Pancreas (tissue), 10 donors: ENCODE results near the gene NCBP1. TPM values are rescaled to one million over a fixed set of nuclear protein-coding genes. Genes with fewer than 3 reads are reported as not detected.

ENCODE experiments used
- ATAC-seq, 4 donors: fragments of 200-7000 bp; cut with Tn5 transposase; one replicate each; pipeline versions ENCODE4 v1.8.0 to v1.9.1; 2020; ENCODE audit warnings: mild to moderate bottlenecking in 4 of 4, moderate library complexity in 4 of 4
- DNase-seq, 6 donors: peaks; one replicate each; pipeline ENCODE4 v3.0.0-alpha.2; 2020
- FAIRE-seq: peaks from 2 replicates; lab custom pipeline; 2012; peaks lifted over from hg19 to GRCh38; lab: Jason Lieb, UNC
- H3K27ac ChIP-seq, 4 donors: fragments of 200-600 bp; sonication (generic); 1 replicate in 3 of 4; 2 replicates in 1 of 4; pipeline versions ENCODE4 v1.5.0 to v1.8.0; 2020
- H3K27me3 ChIP-seq, 4 donors: fragments of 200-600 bp; one replicate each; pipeline ENCODE4 v1.8.0; 2021
- H3K36me3 ChIP-seq, 3 donors: fragments of 200-600 bp; sonication (generic) in 1 of 3; one replicate each; pipeline versions ENCODE4 v1.5.0 to v1.8.0; 2020 to 2021
- H3K4me1 ChIP-seq, 3 donors: fragments of 200-600 bp; one replicate each; pipeline ENCODE4 v1.8.0; 2021
- H3K4me3 ChIP-seq, 4 donors: fragments of 200-600 bp; sonication (generic) in 2 of 4; one replicate each; pipeline versions ENCODE4 v1.5.0 to v1.8.0; 2020 to 2021
- H3K9me3 ChIP-seq, 4 donors: fragments of 200-600 bp; one replicate each; pipeline ENCODE4 v1.8.0; 2021
- CTCF ChIP-seq, 4 donors: fragments of 200-600 bp; sonication (generic) in 3 of 4; IDR thresholded peaks; one replicate each; pipeline versions ENCODE4 v1.5.0 to v1.8.0; 2021; ENCODE audit warnings: antibody characterized with exemption in 4 of 4
- WGBS, 2 donors: extraction: QIAGEN DNeasy Blood & Tissue Kit; methylation state at CpG; one replicate each; pipeline ENCODE4 v1.1.7; 2013; 5-methylcytosine and 5-hydroxymethylcytosine counted together
- intact Hi-C, 3 donors: fragments of 100-400 bp; cut with DNase I; formaldehyde crosslinking; loops; one replicate each; pipeline versions ENCODE4 v1.11.1 to v1.14.2; 2022
- polyA plus RNA-seq, 2 donors: library from polyadenylated mRNA; stranded (reverse); fragments of 200-250 nt; gene quantifications; one replicate each; pipeline ENCODE4 v1.2.3, GENCODE V29; 2013
- total RNA-seq, 6 donors: library from RNA; stranded (reverse); fragmentation: NEBNext Ultra II Directional in 4 of 6; extraction: Animal tissue kit (Norgen Biotek cat#: 25700) in 4 of 6; gene quantifications; one replicate each; pipeline versions ENCODE4 v1.2.1 to v1.2.4, GENCODE V29; 2021 to 2023
- donor health status: healthy with polysubstance abuse.
- donor health status: DM: no; HTN: no; CAD: no; lungs with moderate emphysema.
- donor health status: DM: no; HTN: no; CAD: no.
- donor health status: control.
- donor health status: control.
- donor health status: Bipolar disorder and iron deficiency.
- donor health status: DM: yes; HTN: yes; CAD: no.
- donor health status: DM: no; HTN: no; CAD: no.
- donor health status: DM: no; HTN: no; CAD: no.
- donor health status: DM: yes; HTN: yes; CAD: no.

Gene NCBP1
- total and polyA plus RNA-seq, 8 donors: 4.6 to 17.4 (median 11.3) TPM

DNA sequence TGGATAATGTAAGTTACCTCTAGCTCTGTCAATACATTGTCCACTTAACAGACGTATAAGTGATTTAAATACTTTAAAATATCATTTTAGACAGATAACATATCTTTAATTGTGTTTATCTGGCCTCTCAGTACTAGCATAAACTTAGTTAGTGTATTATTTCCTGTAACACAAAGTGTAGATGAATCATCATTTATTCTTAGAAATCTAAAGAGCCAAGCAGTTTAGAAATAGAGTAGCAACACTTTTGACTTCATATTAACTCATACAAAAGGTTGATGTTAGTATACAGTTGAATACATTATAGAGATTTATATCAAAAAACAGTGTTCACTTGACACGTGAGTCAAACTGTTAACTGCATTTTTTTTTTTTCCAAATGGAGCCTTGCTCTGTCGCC lies 18.0 kb downstream of the NCBP1 start:
- 80 to 81% methylated on average over 3 of the region's 3 CpGs for WGBS, 2 donors
- Histone ChIP-seq H3K4me1 (no peaks in the 10 kb centered on the region), H3K27me3 (no peaks in the 10 kb centered on the region), H3K9me3 (no peaks in the 10 kb centered on the region), H3K4me3 (no peak overlapping the region), H3K27ac (no peak overlapping the region), H3K36me3 (peaks cover 4 to 65% (median 5%) of the 10 kb centered on the region in 3 donors)
- no peak for FAIRE-seq
- TF ChIP-seq CTCF (IDR thresholded peaks at IDR 0.05): no peak
- intact Hi-C loops: no loop called here
- no peak for ATAC-seq
- no peak for DNase-seq

DNA sequence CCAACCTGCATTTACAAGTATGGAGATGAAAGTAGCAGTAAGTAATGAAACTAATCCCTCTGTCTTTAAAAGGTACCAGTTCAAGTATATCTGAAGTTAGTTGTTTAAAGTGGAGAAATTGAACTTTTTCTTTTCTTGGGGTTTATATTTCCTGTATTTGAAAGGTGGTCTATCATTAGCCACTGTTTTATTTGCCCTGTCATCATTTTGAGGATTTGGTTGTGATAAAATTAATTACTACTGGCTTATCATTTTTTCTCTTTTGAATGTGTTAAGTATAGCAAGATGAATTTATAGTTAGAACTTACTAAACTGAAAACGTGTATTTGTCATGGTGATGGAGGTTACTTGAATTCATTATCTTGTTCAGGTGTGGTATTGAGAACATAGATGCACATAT lies 25.1 kb downstream of the NCBP1 start:
- Histone ChIP-seq H3K36me3 (peaks cover 3 to 70% (median 17%) of the 10 kb centered on the region in 3 donors), H3K9me3 (no peaks in the 10 kb centered on the region), H3K4me3 (no peak overlapping the region), H3K4me1 (no peaks in the 10 kb centered on the region), H3K27ac (no peak overlapping the region), H3K27me3 (no peaks in the 10 kb centered on the region)
- 57 to 59% methylated on average over 1 of the region's 1 CpG for WGBS, 2 donors
- DNase-seq (no peak), FAIRE-seq (no peak), ATAC-seq (no peak)
- intact Hi-C loops: no loop called here
- no peak for TF ChIP-seq CTCF (IDR thresholded peaks at IDR 0.05)

DNA sequence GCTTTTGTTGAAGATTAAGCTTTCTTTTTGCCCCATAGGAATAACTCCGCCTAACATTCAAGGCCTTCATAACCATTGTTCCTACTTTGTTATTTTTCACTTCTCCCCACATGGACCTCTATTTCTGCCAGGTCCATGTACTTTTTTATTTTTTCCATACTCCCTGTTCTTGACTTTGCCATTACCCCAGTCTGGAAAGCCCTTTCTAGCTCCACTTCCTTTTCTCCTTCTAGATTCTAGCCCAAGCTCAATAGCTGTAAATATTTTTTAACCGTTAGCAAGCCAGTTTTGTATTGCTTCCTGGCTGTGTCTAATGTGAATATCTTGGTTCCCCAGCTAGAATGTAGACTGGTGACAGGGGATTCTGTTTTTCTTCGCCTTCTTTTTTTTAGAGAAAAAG lies 26.1 kb downstream of the NCBP1 start:
- WGBS, 2 donors: 90 to 91% methylated on average over 3 of the region's 3 CpGs
- FAIRE-seq: no peak
- Histone ChIP-seq H3K4me3 (no peak overlapping the region), H3K27me3 (no peaks in the 10 kb centered on the region), H3K27ac (no peak overlapping the region), H3K4me1 (no peaks in the 10 kb centered on the region), H3K36me3 (peaks cover 3 to 68% (median 23%) of the 10 kb centered on the region in 3 donors), H3K9me3 (no peaks in the 10 kb centered on the region)
- intact Hi-C loops: no loop called here
- TF ChIP-seq CTCF (IDR thresholded peaks at IDR 0.05): no peak
- DNase-seq: no peak
- no peak for ATAC-seq

- FAIRE-seq: no peak
- DNase-seq: no peak
- no peaks in the 10 kb centered on the region for H3K27me3 ChIP-seq
- intact Hi-C loops: no loop called here
- 85 to 88% methylated on average over 5 of the region's 5 CpGs for WGBS, 2 donors
- peak in 2 of 4 donors; percentile 20 to 32 for ATAC-seq
- no peaks in the 10 kb centered on the region for H3K4me1 ChIP-seq
- no peak for TF ChIP-seq CTCF (IDR thresholded peaks at IDR 0.05)
- no peaks in the 10 kb centered on the region for H3K9me3 ChIP-seq
- H3K36me3 ChIP-seq: peaks cover 3 to 68% (median 23%) of the 10 kb centered on the region in 3 donors
- no peak overlapping the region for H3K27ac ChIP-seq
- H3K4me3 ChIP-seq: no peak overlapping the region
Observed at GRCh38 chr9:97660340-97660739, 26.7 kb downstream of the NCBP1 start.

GRCh38 chr9:97660847-97661246 lies 27.2 kb downstream of the NCBP1 start:
- Histone ChIP-seq H3K27ac (no peak overlapping the region), H3K4me3 (no peak overlapping the region), H3K9me3 (no peaks in the 10 kb centered on the region), H3K27me3 (no peaks in the 10 kb centered on the region), H3K4me1 (no peaks in the 10 kb centered on the region), H3K36me3 (peaks cover 3 to 68% (median 23%) of the 10 kb centered on the region in 3 donors)
- no peak for TF ChIP-seq CTCF (IDR thresholded peaks at IDR 0.05)
- WGBS, 2 donors: 90 to 95% methylated on average over 2 of the region's 2 CpGs
- no peak for DNase-seq
- intact Hi-C loops: no loop called here
- no peak for ATAC-seq
- no peak for FAIRE-seq
